ENCODE results near the gene PSMD5.

GRCh38 chr9:120832807-120833206 lies 9.9 kb downstream of the PSMD5 start:
- no peak for TF ChIP-seq CTCF (conservative IDR thresholded peaks at IDR 0.05 in 1 of 2, IDR thresholded peaks at IDR 0.05 in 1 of 2; ENCODE audit: extremely low read depth in 1 of 2, insufficient read depth in 1 of 2, low read depth in 1 of 2, low read length in 2 of 2)
- no peak for TF ChIP-seq EZH2 (IDR thresholded peaks at IDR 0.05; ENCODE audit: borderline replicate concordance, low read length)

Data from mammary epithelial cell (primary cell).